WERI-Rb-1 (cell line): ENCODE results near the gene SIM2.

Experiments
- DNase-seq: peaks from one replicate; pipeline ENCODE4 v3.0.0-alpha.2; 2020
- H3K27ac ChIP-seq: fragments of 250-450 bp; sonication (Bioruptor Pico); 2 replicates; pipeline ENCODE4 v1.5.1; 2020; ENCODE audit warnings: mild to moderate bottlenecking, moderate library complexity
- H3K27me3 ChIP-seq: fragments of 250-450 bp; sonication (Bioruptor Pico); 2 replicates; pipeline ENCODE4 v1.5.1; 2021; ENCODE audit warnings: mild to moderate bottlenecking, low read depth, moderate library complexity; ENCODE audit not compliant: insufficient read depth, severe bottlenecking
- H3K36me3 ChIP-seq: fragments of 250-450 bp; sonication (Bioruptor Pico); 2 replicates; pipeline ENCODE4 v1.5.1; 2020; ENCODE audit warnings: mild to moderate bottlenecking, moderate library complexity
- H3K4me3 ChIP-seq: 2 replicates; pipeline ENCODE4 v1.5.1; 2011; ENCODE audit warnings: low read depth, mild to moderate bottlenecking, control low read depth, low read length
- H3K9me3 ChIP-seq: fragments of 250-450 bp; sonication (Bioruptor Pico); 2 replicates; pipeline ENCODE4 v1.5.1; 2021; ENCODE audit warnings: mild to moderate bottlenecking, moderate library complexity; ENCODE audit not compliant: severe bottlenecking
- CTCF ChIP-seq: IDR thresholded peaks from 2 replicates; pipeline ENCODE4 v1.5.1; 2011; ENCODE audit warnings: low read depth, mild to moderate bottlenecking, control low read depth, inconsistent platforms, low read length

SIM2 gene

GRCh38 chr21:36738489-36739126 lies 39.7 kb downstream of the SIM2 start:
- no peak overlapping the region for H3K4me3 ChIP-seq
- no peaks in the 10 kb centered on the region for H3K36me3 ChIP-seq
- H3K27me3 ChIP-seq = no peaks in the 10 kb centered on the region
- no peak for TF ChIP-seq CTCF
- no peak for DNase-seq
- H3K9me3 ChIP-seq = peaks cover 13% of the 10 kb centered on the region
- H3K27ac ChIP-seq = no peak overlapping the region

GRCh38 chr21:36741506-36741905 lies 42.6 kb downstream of the SIM2 start:
- no peak for TF ChIP-seq CTCF
- no peak overlapping the region for H3K4me3 ChIP-seq
- no peak overlapping the region for H3K27ac ChIP-seq
- H3K9me3 ChIP-seq = peaks cover 3% of the 10 kb centered on the region
- H3K27me3 ChIP-seq = no peaks in the 10 kb centered on the region
- DNase-seq = no peak
- H3K36me3 ChIP-seq = no peaks in the 10 kb centered on the region

- no peak for DNase-seq
- H3K9me3 ChIP-seq = no peaks in the 10 kb centered on the region
- no peaks in the 10 kb centered on the region for H3K36me3 ChIP-seq
- H3K27ac ChIP-seq = no peak overlapping the region
- no peak for TF ChIP-seq CTCF
- H3K27me3 ChIP-seq = no peaks in the 10 kb centered on the region
- no peak overlapping the region for H3K4me3 ChIP-seq
Observed at GRCh38 chr21:36743008-36743407, 44.1 kb downstream of the SIM2 start.

GRCh38 chr21:36743446-36743845 lies 44.5 kb downstream of the SIM2 start:
- no peaks in the 10 kb centered on the region for H3K36me3 ChIP-seq
- no peaks in the 10 kb centered on the region for H3K27me3 ChIP-seq
- H3K9me3 ChIP-seq = no peaks in the 10 kb centered on the region
- no peak for DNase-seq
- H3K4me3 ChIP-seq = no peak overlapping the region
- no peak for TF ChIP-seq CTCF
- H3K27ac ChIP-seq = no peak overlapping the region

- Histone ChIP-seq H3K9me3 (no peaks in the 10 kb centered on the region), H3K27me3 (no peaks in the 10 kb centered on the region), H3K27ac (no peak overlapping the region), H3K4me3 (no peak overlapping the region), H3K36me3 (no peaks in the 10 kb centered on the region)
- no peak for DNase-seq
- no peak for TF ChIP-seq CTCF
Observed at GRCh38 chr21:36744190-36744559, 45.3 kb downstream of the SIM2 start.

GRCh38 chr21:36744560-36745231 lies 45.8 kb downstream of the SIM2 start:
- no peaks in the 10 kb centered on the region for H3K36me3 ChIP-seq
- TF ChIP-seq CTCF = no peak
- no peak overlapping the region for H3K4me3 ChIP-seq
- no peaks in the 10 kb centered on the region for H3K9me3 ChIP-seq
- H3K27me3 ChIP-seq = no peaks in the 10 kb centered on the region
- no peak overlapping the region for H3K27ac ChIP-seq
- no peak for DNase-seq
